HL-60 (cell line): Measurements from ENCODE around the gene CCDC187.

Experiments
- CTCF ChIP-seq: IDR thresholded peaks from one replicate; pipeline ENCODE4 v1.5.1; 2011; ENCODE audit warnings: low read length, control low read depth, inconsistent platforms; ENCODE audit not compliant: insufficient read depth
- GABPA ChIP-seq: IDR thresholded peaks from 2 replicates; pipeline ENCODE4 v1.6.1; 2012; ENCODE audit warnings: low read depth
- POLR2AphosphoS5 ChIP-seq: IDR thresholded peaks from 2 replicates; pipeline ENCODE4 v1.6.1; 2012; ENCODE audit warnings: low read depth
- SPI1 ChIP-seq: IDR thresholded peaks from 2 replicates; pipeline ENCODE4 v1.6.1; 2012; ENCODE audit warnings: low read depth, mild to moderate bottlenecking, borderline replicate concordance
- TF ChIP-seq, protein P1 (sequence below): IDR thresholded peaks from 2 replicates; pipeline ENCODE4 v1.6.1; 2012; ENCODE audit warnings: low read depth; ENCODE audit not compliant: insufficient replicate concordance

- no peak for TF ChIP-seq CTCF
- TF ChIP-seq, protein P1, sequence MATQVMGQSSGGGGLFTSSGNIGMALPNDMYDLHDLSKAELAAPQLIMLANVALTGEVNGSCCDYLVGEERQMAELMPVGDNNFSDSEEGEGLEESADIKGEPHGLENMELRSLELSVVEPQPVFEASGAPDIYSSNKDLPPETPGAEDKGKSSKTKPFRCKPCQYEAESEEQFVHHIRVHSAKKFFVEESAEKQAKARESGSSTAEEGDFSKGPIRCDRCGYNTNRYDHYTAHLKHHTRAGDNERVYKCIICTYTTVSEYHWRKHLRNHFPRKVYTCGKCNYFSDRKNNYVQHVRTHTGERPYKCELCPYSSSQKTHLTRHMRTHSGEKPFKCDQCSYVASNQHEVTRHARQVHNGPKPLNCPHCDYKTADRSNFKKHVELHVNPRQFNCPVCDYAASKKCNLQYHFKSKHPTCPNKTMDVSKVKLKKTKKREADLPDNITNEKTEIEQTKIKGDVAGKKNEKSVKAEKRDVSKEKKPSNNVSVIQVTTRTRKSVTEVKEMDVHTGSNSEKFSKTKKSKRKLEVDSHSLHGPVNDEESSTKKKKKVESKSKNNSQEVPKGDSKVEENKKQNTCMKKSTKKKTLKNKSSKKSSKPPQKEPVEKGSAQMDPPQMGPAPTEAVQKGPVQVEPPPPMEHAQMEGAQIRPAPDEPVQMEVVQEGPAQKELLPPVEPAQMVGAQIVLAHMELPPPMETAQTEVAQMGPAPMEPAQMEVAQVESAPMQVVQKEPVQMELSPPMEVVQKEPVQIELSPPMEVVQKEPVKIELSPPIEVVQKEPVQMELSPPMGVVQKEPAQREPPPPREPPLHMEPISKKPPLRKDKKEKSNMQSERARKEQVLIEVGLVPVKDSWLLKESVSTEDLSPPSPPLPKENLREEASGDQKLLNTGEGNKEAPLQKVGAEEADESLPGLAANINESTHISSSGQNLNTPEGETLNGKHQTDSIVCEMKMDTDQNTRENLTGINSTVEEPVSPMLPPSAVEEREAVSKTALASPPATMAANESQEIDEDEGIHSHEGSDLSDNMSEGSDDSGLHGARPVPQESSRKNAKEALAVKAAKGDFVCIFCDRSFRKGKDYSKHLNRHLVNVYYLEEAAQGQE = no peak
- TF ChIP-seq POLR2AphosphoS5 = no peak
- no peak for TF ChIP-seq GABPA
- no peak for TF ChIP-seq SPI1
These were observed 92.2 kb downstream of the CCDC187 start for GRCh38 chr9:136211441-136212344.
